Colon (tissue), 2 donors: ENCODE results near the gene DSG3.

Source experiments
- FAIRE-seq: peaks from 2 replicates; lab custom pipeline; 2012; peaks lifted over from hg19 to GRCh38; lab: Jason Lieb, UNC
- donor health status: control.
- donor health status: control.

Gene DSG3

GRCh38 chr18:31447530-31448191 is at the start of gene DSG3:
TSS of gene DSG3 (plus strand) at chr18:31447741. CDS start at chr18:31447878, 137 bp downstream.
- no peak for FAIRE-seq

- no peak for FAIRE-seq
Measured at GRCh38 chr18:31398191-31398590, 49.4 kb upstream of the DSG3 start.

DNA sequence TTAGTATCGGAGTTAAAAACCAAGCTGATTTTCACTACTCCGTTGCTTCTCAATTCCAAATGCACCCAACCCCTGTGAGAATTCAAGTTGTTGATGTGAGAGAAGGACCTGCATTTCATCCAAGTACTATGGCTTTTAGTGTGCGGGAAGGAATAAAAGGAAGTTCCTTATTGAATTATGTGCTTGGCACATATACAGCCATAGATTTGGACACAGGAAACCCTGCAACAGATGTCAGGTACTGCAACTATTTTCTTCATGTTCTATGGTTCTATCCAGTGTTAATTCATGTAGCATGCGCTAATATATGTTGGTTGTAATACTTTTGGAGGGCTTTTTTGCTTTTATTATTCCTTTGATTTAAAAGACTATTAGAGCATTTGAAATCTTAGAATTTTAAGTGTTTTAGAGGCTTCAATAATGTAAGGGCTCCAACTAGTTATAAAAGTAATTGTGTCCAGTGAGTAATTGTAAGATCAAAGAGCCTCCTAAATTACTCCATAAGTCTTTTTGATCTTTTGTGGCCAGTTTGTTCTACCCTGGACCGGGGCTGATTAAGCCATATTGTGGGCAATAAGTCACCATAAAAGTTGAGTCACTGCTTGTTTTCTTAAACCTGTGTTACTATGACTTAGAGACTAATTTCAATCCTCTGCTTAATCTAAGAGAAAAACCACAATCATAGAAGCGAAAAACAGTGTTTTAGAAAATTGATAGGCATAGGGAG is 48.1 kb upstream of the DSG3 start:
- FAIRE-seq = peak; percentile 92

- no peak for FAIRE-seq
Measured at GRCh38 chr18:31401156-31402025, 46.1 kb upstream of the DSG3 start.

- no peak for FAIRE-seq
Measured at GRCh38 chr18:31402026-31402373, 45.5 kb upstream of the DSG3 start.

DNA sequence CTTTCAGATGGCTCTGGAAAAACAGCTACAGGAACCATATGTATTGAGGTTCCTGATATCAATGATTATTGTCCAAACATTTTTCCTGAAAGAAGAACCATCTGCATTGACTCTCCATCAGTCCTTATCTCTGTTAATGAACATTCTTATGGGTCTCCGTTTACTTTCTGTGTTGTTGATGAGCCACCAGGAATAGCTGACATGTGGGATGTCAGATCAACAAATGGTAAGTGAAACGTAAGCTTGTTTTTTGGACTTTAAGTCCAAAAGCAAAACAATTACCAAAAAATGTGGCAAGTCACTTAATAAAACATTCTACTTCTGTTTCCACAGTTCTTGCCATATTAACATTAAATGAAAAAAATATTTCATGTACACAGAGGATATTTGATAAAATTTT is 44.1 kb upstream of the DSG3 start:
- FAIRE-seq = peak; percentile 21

- FAIRE-seq = no peak
Measured at GRCh38 chr18:31407649-31408048, 39.9 kb upstream of the DSG3 start.

GRCh38 chr18:31409276-31409675 is 38.3 kb upstream of the DSG3 start:
- no peak for FAIRE-seq

DNA sequence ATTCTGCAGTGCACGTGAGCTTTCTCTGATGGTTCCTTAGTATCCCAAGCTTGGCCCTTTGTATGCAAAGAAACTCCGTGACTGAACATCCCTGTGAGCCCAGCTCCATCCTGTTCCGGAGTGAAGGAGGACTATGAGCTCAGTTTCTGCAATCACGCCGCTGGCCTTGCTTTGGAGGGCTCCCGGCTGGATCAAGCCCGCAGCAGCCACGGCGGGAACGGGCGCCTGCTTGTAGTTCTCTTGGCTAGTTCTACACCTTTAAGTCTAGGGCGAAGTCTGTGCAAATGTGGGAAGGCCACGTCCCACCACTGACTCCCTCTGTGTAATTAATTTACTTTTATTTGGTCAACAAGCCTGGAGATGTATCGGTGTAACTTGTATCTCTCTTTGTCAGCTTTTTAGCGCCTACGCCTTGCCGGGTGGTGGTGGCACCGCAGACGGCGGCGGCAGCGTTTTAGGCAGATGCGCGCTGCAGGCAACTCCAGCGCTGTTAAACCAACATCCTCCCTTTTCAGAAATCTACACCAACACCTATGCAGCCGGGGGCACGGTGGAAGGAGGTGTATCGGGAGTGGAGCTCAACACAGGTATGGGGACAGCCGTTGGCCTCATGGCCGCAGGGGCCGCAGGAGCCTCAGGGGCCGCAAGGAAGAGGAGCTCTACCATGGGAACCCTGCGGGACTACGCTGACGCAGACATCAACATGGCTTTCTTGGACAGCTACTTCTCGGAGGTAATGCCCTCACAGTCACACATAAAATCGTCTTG is 36.6 kb upstream of the DSG3 start:
- no peak for FAIRE-seq

DNA sequence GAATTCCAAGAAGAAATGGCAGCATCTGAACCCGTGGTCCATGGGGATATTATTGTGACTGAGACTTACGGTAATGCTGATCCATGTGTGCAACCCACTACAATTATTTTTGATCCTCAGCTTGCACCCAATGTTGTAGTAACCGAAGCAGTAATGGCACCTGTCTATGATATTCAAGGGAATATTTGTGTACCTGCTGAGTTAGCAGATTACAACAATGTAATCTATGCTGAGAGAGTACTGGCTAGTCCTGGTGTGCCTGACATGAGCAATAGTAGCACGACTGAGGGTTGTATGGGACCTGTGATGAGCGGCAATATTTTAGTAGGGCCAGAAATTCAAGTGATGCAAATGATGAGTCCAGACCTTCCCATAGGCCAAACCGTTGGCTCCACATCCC is 34.4 kb upstream of the DSG3 start:
- no peak for FAIRE-seq

DNA sequence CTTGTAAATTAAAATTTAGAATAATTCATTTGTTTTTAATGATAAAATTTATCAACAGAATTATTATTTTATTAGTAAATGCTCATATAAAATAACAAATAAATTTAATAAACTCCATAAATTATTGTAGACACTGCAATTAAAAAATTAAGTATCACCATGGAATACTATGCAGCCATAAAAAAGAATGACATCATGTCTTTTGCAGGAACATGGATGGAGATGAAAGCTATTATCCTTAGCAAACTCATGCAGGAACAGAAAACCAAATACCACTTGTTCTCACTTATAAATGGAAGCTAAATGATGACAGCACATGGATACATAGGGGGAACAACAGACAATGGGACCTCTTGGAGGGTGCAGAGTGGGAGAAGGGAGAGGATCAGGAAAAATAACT is 29.7 kb upstream of the DSG3 start:
- FAIRE-seq = no peak

DNA sequence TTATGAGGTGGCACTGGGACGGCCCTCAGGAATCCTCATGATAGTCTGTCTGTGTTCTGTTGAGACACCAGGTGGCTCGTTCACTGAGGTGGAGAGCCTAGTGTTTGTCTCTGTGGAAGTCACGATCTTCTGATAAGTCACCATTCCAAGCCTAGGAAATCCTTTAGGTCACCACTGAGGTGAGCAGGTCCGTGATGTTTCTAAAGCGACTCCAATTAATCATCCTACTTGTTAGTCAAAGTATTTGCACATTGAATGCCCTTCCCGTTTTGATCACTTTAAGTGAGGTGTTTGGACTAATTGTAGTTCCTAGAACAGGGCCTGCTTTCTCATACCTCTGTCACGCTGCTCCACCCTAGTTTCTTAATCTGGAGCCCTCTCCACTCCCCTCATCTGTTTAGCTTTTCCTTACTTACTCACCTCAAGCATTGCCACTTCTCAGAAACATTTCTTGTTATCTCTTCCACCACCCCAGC is 28.0 kb upstream of the DSG3 start:
- no peak for FAIRE-seq

DNA sequence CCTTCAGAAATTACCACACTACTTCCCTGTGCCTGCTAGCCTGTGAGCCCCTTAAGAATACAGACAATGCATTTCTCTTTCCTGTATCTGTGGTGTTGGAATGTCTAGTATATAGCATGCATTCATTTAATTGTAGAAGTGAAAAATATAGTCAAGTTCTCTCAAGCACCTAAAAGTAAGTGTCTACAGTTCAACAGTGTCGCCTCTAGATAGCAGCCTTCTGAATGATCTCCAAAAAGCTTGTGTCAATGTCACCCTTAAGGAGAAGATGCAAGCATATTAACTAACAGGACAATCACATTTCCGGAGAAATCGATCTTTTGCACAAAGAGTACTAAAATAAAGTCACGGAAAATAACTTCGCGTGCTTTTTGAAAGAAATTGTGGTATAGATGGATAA is 27.5 kb upstream of the DSG3 start:
- no peak for FAIRE-seq

DNA sequence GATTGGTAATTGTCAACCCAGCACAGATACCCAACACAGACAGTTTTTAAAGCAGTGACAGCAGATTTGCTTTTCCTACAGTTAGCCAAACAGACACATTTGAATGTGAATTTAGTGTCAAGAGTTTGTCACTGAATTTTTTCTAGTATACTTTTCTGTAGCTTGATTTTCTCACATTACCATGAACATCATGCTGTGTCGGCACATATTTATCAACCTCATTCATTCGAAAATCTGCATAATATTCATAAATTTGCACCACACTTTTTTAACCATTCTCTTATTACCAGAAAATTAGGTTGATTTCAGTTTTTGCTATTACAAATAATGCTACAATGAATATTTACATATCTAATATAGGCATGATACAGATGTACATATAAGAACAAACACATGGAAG is 27.0 kb upstream of the DSG3 start:
- FAIRE-seq = no peak

DNA sequence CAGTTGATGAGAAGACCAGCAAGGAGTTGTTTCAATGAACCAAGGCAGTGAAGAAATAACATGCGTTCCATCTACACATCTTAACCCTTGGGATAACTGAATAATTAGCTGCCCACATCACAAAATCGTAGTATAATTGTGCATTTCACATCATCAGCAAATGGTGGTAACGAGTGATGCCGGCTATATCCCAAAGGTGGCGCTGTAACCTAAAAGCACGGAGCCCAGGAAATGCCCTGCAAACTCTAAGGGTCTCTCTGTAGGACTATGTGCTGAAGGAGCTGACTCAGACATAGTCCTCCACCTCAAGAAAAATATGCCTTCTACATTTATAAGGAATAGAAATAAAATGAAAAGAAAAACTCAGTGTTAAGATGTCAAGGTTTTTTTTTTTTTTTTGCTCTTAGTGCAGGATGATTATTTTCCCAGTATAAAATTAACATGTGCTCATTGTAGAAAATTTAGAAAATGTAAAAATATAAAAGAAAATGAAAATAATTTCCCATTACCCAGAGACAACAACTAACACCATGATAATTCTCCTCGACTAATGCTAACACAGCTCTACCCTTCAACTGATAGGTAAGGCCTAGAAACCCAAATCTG is 23.1 kb upstream of the DSG3 start:
- no peak for FAIRE-seq

GRCh38 chr18:31426021-31426420 is 21.5 kb upstream of the DSG3 start:
- no peak for FAIRE-seq

GRCh38 chr18:31426871-31427406 is 20.6 kb upstream of the DSG3 start:
- FAIRE-seq = no peak

- no peak for FAIRE-seq
Measured at GRCh38 chr18:31428211-31428610, 19.3 kb upstream of the DSG3 start.

DNA sequence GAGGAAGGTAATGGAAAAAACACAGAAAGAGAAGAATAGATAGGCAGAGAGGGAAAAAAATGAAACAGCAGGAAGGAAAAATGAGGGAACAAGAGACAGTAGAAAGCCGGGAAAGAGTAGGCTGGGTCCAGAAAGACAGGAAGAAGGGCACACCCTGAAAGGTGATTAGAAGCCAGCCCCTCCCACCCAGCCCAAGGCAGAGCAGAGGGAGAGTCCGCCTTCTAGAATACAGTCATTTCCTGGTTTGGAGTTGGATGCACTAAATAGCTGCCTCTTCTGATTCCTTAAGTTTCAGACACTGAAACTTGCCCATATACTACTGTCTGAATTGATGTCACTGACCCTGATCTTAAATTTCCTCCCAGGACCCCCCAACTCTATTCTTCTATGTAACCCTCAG is 17.9 kb upstream of the DSG3 start:
- no peak for FAIRE-seq

- FAIRE-seq = no peak
Measured at GRCh38 chr18:31430072-31430471, 17.5 kb upstream of the DSG3 start.

DNA sequence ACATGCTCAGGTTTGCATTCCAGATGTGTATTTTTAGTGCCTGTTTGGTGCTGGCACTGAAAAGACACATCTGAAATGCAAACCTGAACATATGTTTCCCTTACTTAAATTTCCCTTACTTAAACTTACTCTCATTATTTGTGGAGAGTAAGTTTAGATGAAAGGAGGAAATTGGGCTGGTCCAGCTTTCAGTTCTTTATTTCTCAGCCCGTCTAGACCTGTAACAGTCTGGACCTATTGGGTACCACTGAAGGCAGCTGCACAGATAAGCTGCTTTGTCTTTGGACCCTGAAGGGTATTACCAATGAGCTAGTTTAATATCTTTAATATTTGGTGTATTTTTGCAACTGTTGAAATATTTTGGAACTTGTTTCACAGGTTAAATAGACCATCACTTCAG is 17.0 kb upstream of the DSG3 start:
- FAIRE-seq = no peak

GRCh38 chr18:31432316-31432715 is 15.2 kb upstream of the DSG3 start:
- FAIRE-seq = no peak
